Hepatocyte (in vitro differentiated cells): ENCODE data around the gene TRABD2A. TPM values are rescaled to one million over a fixed set of nuclear protein-coding genes. Genes with fewer than 3 reads are reported as not detected.

ENCODE experiments used
- DNase-seq: peaks from one replicate; pipeline ENCODE4 v3.0.0-alpha.2; 2016; ENCODE audit warnings: low spot score
- H2AFZ ChIP-seq: fragments of 200-600 bp; sonication (generic); 2 replicates; pipeline ENCODE4 v1.6.0; 2016; ENCODE audit warnings: antibody characterized with exemption, mild to moderate bottlenecking
- H3K27ac ChIP-seq: fragments of 200-600 bp; sonication (generic); 2 replicates; pipeline ENCODE4 v1.5.1; 2016; ENCODE audit warnings: mild to moderate bottlenecking
- H3K27me3 ChIP-seq: fragments of 200-600 bp; sonication (generic); 2 replicates; pipeline ENCODE4 v1.6.1; 2016
- H3K36me3 ChIP-seq: fragments of 200-600 bp; sonication (generic); replicated peaks from 2 replicates; pipeline ENCODE4 v1.5.1; 2016; ENCODE audit warnings: low read depth; ENCODE audit not compliant: insufficient read depth
- H3K4me1 ChIP-seq: fragments of 200-600 bp; sonication (generic); 2 replicates; pipeline ENCODE4 v1.5.1; 2016; ENCODE audit warnings: mild to moderate bottlenecking, moderate library complexity; ENCODE audit not compliant: insufficient read depth
- H3K4me2 ChIP-seq: fragments of 200-600 bp; sonication (generic); 2 replicates; pipeline ENCODE4 v1.6.0; 2016
- H3K4me3 ChIP-seq: fragments of 200-600 bp; sonication (generic); 2 replicates; pipeline ENCODE4 v1.5.1; 2016; ENCODE audit warnings: mild to moderate bottlenecking
- H3K79me2 ChIP-seq: fragments of 200-600 bp; sonication (generic); 2 replicates; pipeline ENCODE4 v1.6.0; 2017; ENCODE audit warnings: mild to moderate bottlenecking
- H3K9me2 ChIP-seq: fragments of 200-600 bp; sonication (generic); replicated peaks from 2 replicates; pipeline ENCODE4 v1.6.0; 2017; ENCODE audit warnings: mild to moderate bottlenecking; ENCODE audit not compliant: insufficient read depth
- H3K9me3 ChIP-seq: fragments of 200-600 bp; sonication (generic); 2 replicates; pipeline ENCODE4 v1.5.1; 2016; ENCODE audit warnings: low read depth, mild to moderate bottlenecking
- H4K20me1 ChIP-seq: fragments of 200-600 bp; sonication (generic); 2 replicates; pipeline ENCODE4 v1.6.0; 2016; ENCODE audit warnings: mild to moderate bottlenecking; ENCODE audit not compliant: insufficient read depth, poor library complexity, severe bottlenecking
- EZH2 ChIP-seq: fragments of 200-600 bp; sonication (generic); IDR thresholded peaks from 2 replicates; pipeline ENCODE4 v1.6.1; 2016; ENCODE audit warnings: antibody characterized with exemption, mild to moderate bottlenecking, borderline replicate concordance
- EZH2phosphoT487 ChIP-seq: fragments of 200-600 bp; sonication (generic); IDR thresholded peaks from one replicate; pipeline ENCODE4 v1.6.1; 2018; ENCODE audit warnings: antibody characterized with exemption, mild to moderate bottlenecking, low read depth, moderate library complexity; ENCODE audit not compliant: unreplicated experiment, severe bottlenecking
- WGBS: methylation state at CpG from one replicate; pipeline ENCODE4 v1.1.6; 2016; ENCODE audit warnings: low lambda C conversion rate; ENCODE audit errors: missing lambda C conversion rate; 5-methylcytosine and 5-hydroxymethylcytosine counted together
- polyA plus RNA-seq: library from polyadenylated mRNA; unstranded; fragments of >200 nt; fragmentation: Nextera tagmentation; extraction: Ambion mirVana; gene quantifications from 2 replicates; pipeline ENCODE4 v1.2.1, GENCODE V29; 2016
- total RNA-seq: library from RNA; depleted of rRNA; stranded (reverse); fragments of >200 nt; gene quantifications from 2 replicates; pipeline ENCODE4 v1.2.3, GENCODE V29; 2014
- TF ChIP-seq, protein P1 (sequence below): fragments of 200-600 bp; sonication (generic); IDR thresholded peaks from 2 replicates; pipeline ENCODE4 v1.5.1; 2016; ENCODE audit warnings: antibody characterized with exemption, mild to moderate bottlenecking; ENCODE audit not compliant: poor library complexity

Gene TRABD2A
- total and polyA plus RNA-seq, 2 experiments from 2014 or later: 2.2 to 2.9 TPM

DNA sequence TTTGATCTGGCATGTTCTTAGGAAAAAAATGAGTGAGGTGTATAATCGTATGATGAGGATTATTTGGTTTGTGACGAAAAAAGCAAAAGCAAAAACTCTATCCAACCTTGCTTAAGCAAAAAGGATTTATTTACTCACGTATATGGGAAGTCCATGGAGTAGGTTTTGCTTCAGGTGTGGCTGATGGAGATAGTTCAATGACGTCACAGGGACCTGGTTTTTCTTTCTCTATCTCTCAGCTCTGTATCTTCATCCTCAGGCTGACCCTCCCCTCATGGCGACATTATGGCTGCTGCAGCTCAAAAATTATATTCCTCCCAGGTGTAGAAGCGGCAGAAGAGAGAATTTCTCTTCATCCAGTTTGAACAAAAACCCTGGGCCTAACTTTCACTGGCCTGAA lies 33.5 kb upstream of the TRABD2A start:
- Histone ChIP-seq H3K9me2 (no peaks in the 10 kb centered on the region), H3K9me3 (no peaks in the 10 kb centered on the region), H2AFZ (no peak overlapping the region), H3K4me2 (no peak overlapping the region), H3K79me2 (no peaks in the 10 kb centered on the region), H3K27ac (no peak overlapping the region), H3K36me3 (no peaks in the 10 kb centered on the region), H4K20me1 (no peaks in the 10 kb centered on the region), H3K4me1 (no peaks in the 10 kb centered on the region), H3K4me3 (no peak overlapping the region), H3K27me3 (no peaks in the 10 kb centered on the region)
- 89% methylated on average over 6 of the region's 6 CpGs for whole genome bisulfite sequencing
- TF ChIP-seq EZH2 (no peak), EZH2phosphoT487 (no peak)
- TF ChIP-seq, protein P1, sequence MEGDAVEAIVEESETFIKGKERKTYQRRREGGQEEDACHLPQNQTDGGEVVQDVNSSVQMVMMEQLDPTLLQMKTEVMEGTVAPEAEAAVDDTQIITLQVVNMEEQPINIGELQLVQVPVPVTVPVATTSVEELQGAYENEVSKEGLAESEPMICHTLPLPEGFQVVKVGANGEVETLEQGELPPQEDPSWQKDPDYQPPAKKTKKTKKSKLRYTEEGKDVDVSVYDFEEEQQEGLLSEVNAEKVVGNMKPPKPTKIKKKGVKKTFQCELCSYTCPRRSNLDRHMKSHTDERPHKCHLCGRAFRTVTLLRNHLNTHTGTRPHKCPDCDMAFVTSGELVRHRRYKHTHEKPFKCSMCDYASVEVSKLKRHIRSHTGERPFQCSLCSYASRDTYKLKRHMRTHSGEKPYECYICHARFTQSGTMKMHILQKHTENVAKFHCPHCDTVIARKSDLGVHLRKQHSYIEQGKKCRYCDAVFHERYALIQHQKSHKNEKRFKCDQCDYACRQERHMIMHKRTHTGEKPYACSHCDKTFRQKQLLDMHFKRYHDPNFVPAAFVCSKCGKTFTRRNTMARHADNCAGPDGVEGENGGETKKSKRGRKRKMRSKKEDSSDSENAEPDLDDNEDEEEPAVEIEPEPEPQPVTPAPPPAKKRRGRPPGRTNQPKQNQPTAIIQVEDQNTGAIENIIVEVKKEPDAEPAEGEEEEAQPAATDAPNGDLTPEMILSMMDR: no peak
- no peak for DNase-seq

DNA sequence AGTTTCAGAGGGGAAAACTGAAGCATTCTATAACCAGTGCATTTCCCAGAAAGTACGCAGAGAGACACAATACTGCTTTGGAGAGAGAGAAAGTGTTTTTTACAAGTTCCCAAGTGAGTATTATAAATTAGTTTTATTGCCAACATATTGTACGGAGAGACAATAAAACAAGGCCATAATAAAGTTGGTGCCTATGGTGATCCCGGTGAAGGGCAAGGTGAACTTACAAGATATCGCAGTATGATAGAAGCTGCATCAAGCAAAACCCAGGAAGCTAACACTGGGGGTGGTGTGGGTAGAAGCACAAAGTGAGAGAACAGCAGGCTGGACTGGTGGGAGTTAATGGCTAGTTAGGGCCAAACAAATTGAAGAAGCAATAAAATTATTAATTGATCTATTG lies 32.1 kb upstream of the TRABD2A start:
- H3K27ac ChIP-seq: no peak overlapping the region
- TF ChIP-seq, protein P1: no peak
- TF ChIP-seq EZH2 (no peak), EZH2phosphoT487 (no peak)
- H3K9me3 ChIP-seq: no peaks in the 10 kb centered on the region
- H3K4me1 ChIP-seq: no peaks in the 10 kb centered on the region
- no peaks in the 10 kb centered on the region for H3K36me3 ChIP-seq
- WGBS: 91% methylated on average over 4 of the region's 4 CpGs
- H4K20me1 ChIP-seq: no peaks in the 10 kb centered on the region
- H2AFZ ChIP-seq: no peak overlapping the region
- no peak overlapping the region for H3K4me3 ChIP-seq
- H3K9me2 ChIP-seq: no peaks in the 10 kb centered on the region
- no peaks in the 10 kb centered on the region for H3K79me2 ChIP-seq
- no peak for DNase-seq
- H3K4me2 ChIP-seq: no peak overlapping the region
- H3K27me3 ChIP-seq: no peaks in the 10 kb centered on the region

DNA sequence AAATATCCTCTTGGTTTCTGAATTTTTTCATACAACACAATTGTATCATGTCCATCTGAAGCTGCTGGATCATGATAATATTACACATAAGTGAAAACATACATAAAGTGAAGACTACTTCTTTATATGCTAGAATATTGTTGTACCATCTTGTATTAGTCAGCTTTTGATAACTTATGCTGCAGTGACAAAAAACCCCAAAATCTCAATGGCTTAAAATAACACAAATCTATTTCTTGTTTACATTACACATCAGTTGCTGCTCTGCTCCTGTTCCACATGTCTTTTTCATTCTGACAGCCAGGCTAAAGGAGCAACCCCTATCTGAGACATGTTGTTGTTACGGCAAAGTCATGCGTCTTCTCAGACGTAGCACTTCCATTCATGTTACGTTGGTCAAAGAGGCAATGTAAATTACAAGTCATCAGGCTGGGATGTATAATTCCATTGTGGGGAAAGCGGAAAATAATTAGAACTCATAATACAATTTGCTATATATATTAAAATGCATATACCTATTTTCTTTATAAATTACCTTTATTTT lies 30.3 kb upstream of the TRABD2A start:
- H4K20me1 ChIP-seq: no peaks in the 10 kb centered on the region
- DNase-seq: no peak

More for the DNA sequence above, 30.3 kb upstream of the TRABD2A start:
- WGBS: 94% methylated on average over 5 of the region's 5 CpGs
- H3K36me3 ChIP-seq: no peaks in the 10 kb centered on the region
- H3K9me3 ChIP-seq: no peaks in the 10 kb centered on the region
- H3K9me2 ChIP-seq: no peaks in the 10 kb centered on the region
- H3K79me2 ChIP-seq: peaks cover 10% of the 10 kb centered on the region
- no peaks in the 10 kb centered on the region for H3K27me3 ChIP-seq
- TF ChIP-seq, protein P1: no peak
- TF ChIP-seq EZH2phosphoT487: no peak
- TF ChIP-seq EZH2: no peak
- no peak overlapping the region for H2AFZ ChIP-seq
- H3K27ac ChIP-seq: no peak overlapping the region
- no peaks in the 10 kb centered on the region for H3K4me1 ChIP-seq
- no peak overlapping the region for H3K4me2 ChIP-seq
- H3K4me3 ChIP-seq: no peak overlapping the region
